Measurements from ENCODE around the gene TRPC3.
"Not testable (repeated sequence)": the region's sequence is repeated elsewhere in the genome, so short reads cannot be mapped to it uniquely, and the experiment has no call there.

TRPC3 gene

DNA sequence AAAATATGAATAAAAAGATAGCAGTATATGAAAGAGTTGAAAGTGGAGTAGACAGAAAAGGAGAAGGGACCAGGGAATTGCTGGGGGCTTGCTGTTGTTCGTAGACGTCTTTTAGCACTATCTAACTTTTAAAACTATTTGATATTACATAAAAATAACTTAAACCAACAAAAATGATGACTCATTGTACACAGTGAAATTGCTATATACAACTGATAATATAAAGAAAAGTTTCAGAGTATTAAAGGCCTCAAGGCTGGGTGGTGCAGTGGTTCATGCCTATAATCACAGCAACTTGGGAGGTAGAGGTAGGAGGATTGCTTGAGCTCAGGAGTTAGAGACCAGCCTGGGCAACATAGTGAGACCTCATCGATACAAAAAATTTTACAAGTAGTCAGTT lies 5.2 kb downstream of the TRPC3 start:
- no peak for DNase-seq

DNA sequence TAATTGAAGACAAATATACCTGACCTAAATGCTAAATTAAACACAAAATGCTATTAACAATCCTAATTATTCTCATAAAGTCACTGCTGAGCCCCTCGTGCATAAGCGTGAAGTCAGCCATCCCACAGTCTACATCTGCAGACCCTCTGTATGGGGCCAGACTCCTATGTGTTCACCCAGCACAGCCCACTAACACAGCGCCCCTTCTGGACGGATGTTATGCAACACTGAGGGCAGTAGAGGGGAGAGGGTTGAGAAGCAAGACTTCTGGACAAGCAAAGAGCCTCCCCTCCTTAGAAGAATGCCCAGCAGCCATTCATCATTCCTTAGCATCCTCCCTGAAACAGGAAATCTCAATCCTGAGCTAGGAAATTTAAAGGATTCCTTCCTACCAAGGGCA lies 7.9 kb downstream of the TRPC3 start:
- DNase-seq: peak; percentile 2

DNA sequence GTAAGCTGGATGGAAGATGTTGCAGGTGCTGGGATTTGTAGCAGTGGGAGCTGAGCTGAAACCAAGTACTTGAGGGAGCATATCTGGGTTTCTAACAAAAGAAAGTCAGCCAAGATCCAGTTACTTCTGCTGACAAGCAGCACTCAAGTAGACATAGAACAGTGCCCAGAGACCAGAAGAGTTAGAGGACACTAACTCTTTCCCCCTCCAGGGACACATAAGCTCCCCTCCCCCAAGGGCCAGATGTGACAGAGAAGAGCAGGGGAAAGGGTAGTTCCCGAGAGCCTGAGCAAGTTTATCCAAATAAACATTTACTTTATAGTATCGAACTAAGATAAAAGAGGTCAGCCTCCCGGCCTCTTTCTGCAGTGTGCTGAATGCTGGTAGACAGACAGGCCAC lies 12.2 kb downstream of the TRPC3 start:
- no peak for DNase-seq

DNA sequence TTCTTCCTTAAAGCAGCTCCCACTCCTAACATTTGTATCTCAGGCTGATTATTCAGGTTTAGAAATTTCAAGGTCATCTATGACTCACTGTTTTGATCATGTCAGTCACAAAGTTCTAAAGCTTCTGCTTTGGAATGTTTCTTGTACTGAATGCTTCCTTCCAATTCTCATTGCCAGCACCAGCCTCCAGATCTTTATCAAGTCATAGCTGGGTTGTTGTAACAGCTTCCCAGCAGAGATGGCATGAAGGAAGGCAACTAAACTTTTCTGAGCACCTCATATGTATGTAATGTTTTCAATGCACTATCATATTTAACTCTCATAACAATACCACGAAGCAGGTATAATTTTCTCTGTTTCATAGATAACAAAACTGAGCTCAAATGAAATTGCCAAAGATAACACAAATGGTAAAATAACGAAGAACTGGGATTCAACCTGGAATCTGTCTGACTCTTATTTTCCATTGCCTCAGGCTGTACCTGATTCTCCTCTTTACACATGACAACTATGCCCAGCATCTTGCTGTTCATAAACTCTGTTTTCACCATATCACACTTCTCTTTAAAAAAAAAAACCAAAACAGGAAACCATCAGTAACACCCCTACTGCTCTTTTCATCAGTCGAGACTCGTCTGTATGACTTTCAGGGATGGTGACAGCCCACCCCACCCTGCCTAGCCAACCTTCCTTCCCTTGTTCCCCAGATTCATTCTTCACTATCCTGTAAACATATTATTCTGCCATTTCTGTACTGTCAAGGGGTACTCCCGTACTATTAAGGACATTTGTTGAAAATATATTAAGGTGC lies 13.4 kb downstream of the TRPC3 start:
- peak; percentile 2 for DNase-seq

DNA sequence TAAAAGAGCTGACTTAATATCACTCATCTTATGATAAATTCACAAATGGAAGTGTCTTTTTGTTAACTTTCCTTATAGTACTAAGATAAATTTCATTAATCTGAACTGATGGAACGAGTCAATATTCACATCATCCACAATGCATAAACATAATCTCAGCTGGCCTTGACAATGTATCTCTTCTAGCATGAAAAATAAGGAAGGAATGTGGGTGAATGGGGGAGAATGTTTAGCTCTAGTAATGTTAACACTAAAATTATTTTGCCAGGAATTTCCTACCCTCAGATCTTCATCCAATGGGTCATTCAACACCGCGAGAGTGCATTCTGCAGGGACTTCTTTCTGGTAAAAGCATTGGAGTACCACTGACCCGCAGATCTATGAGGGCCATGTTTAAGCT lies 15.8 kb downstream of the TRPC3 start:
- DNase-seq: peak; percentile 13

DNA sequence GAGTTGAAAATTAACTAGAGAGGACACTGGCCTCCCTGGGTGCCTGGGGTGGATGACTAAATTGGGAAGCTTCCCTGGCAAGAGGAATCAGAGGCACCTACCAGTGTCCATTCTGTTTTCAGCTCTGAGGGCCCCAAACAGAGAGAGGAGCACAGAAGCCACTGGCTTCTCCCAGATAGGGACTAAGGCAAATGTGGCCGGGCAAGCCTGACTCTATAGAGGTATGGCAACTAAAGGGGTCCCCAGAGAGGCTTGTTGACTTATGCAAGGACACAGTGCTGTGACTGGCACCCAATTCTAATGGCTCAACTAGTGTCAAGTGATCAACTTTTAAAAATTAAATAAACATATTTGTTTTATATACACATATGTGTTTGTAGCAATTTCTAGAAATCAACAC lies 17.2 kb downstream of the TRPC3 start:
- DNase-seq: no peak

DNA sequence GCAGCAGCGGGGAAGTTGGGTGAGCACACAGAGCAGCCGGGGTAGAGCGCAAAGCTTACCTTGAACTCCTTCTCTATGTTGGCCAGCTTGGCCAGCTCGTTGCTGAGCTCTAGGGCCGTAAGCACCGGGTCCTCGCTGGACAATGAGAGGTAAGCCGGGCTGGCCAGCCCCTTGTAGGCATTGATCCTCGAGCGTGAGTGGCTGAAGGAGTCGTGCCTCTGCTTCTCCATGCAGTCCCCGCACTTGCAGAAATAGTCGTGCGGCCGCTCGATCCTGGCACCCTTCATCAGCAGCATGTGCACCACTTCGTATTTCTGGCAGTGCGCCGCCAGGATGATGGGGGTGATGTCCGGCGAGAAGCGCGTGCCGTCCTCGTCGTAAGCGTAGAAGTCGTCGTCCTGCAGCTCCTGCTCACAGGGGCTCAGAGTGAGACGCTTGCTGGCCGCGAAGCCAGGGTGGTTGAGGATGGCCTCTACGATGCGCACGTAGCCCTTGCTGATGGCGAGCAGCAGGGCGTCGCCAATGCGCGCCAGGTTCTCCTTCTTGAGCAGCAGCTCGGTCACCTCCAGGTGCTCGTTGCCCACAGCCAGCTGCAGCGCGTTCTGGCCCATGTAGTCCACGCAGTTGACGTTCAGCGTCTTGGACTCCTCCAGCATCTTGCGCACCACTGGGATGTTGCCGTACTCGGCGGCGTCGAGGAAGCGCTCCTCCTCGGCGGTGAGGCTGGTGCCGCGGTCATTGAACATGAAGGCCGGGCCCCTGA lies 19.5 kb downstream of the TRPC3 start:
- DNase-seq: no peak

DNA sequence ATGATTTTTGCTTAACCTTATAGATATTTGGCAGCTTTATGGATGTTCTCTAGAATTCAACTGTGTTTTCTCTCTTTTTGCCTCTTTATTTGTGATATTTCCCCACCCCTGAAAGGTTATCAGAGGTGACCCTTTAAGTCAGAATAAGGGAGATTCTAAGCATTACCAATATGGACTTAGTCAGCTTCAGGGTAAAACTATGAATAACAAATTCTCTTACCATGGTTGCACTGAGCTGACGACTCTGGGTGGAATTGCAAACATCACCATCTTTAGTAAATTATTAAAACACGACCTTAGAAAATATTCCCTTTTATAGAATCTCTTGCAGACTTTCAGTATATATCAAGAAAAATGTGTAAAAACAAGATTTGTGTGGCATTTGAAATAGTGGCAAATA lies 21.6 kb downstream of the TRPC3 start:
- no peak for DNase-seq

DNA sequence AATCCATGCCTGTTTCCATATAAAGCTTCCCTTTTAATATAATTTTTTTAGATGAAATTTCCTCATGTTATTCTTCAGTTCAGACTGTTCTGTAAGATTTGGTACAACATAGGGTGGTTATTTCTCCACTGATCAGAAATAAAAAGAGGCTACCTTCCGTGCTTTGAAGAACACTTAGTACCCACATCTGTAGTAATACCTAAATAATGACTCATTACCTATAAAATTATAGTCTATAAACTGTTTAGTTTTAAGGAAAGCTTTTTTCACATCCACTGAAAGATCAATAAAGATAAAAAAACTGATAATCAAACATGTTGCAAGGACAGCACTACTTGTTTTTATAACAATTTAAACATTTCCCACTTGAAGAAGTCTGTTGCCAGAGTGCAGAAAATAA lies 23.9 kb downstream of the TRPC3 start:
- DNase-seq: no peak

DNA sequence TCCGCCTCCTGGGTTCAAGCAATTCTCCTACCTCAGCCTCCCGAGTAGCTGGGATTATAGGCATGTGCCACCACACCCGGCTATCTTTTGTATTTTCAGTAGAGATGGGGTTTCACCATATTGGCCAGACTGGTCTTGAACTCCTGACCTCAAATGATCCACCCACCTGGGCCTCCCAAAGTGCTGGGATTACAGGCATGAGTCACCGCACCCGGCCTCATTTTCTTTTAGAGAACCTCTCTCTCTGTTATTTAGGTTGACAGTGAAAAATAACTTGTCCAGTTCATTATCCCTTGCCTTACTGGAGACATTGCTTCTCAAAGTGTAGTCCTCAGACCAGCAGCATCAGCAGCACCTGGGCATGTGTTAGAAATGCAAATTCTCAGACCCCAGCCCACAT lies 25.4 kb downstream of the TRPC3 start:
- DNase-seq: not testable (repeated sequence)

DNA sequence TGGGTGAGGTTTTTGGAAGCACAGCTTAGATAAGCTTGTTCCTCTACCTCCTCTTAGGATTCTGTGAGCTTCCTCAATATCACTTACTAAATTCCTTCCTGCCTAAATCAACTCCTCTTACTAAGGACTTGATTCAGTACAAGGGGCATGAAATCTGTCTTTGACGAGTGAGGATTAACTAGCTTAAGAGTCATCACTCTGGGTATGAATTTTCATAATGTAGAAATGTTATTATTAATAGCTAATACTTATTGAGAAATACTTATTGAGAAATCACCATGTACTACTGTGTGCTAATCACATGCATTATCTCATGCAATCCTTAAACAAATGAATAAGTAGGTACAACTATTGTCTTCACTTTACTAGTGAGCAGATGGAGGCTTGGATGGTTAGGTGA lies 28.6 kb downstream of the TRPC3 start:
- DNase-seq: no peak

DNA sequence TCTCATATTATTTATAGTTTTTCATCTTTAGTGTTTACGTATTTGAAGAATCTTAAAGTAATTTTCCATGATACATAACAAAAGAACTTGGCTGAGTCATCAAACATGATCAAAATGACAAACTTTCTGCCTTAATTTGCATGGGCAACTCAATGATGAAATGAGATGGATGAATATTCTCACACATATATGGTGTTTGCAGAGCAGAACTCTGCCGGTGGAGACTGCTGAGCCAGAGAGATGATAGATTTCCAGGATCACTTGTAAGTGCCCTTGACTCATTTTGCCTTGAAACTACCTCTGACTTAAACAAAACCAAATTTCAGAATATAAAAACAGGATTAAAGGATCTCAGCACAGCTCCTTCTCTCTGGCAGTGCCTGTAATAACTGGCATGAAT lies 38.2 kb downstream of the TRPC3 start:
- DNase-seq: peak; percentile 23

DNA sequence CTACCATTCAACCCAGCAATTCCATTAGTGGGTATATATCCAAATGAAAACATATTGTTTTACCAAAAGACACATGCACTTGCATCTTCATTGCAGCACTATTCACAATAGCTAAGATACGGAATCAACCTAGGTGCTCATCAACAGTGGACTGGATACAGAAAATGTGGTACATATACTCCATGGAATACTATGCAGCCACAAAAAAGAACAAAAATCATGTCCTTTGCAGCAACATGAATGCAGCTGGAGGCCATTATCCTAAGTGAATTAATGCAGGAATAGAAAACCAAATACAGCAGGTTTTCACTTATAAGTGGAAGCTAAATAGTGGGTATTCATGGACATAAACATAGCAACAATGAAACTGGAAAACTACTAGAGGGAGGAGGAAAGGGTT lies 43.5 kb downstream of the TRPC3 start:
- no peak for DNase-seq

DNA sequence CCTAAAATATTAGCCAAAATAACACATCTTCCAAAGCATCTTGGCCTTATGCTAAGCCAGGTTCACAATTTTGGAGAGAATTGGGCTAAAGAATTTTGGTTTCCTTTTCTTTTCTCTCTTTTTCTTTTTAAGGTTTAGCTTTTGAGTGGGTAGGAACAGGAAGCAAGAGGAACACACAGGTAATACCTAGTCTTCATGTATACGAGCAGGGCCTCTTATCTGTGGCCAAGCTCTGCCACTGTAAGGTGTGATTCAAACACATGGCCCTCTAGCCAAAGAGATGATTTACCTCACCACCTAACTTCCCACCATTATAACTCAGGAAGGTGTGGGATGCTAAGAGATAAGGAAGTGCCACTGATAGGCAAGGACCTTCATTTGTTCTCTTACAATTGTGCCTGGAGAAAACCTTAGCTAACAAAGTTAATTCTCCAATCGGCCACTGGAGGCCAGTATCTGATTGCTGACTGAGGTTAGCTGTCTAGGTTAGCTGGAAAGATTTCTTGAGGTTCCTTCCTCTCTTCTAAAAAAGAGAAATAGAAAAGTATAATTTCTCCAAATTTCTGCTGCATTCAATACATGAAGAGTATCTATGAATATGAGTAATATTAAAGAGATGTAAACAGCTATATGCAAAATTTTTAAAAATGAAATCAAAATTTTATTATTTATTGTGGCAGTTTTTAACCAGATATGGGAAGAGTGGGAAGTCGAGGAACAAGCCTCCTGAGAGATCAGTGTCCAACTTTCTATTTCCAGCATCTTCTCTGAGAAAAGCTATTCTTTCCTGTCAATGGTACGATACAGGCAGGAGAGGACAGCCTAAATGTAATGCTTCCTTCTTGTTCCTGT lies 51.5 kb downstream of the TRPC3 start:
- DNase-seq: peak; percentile 52

DNA sequence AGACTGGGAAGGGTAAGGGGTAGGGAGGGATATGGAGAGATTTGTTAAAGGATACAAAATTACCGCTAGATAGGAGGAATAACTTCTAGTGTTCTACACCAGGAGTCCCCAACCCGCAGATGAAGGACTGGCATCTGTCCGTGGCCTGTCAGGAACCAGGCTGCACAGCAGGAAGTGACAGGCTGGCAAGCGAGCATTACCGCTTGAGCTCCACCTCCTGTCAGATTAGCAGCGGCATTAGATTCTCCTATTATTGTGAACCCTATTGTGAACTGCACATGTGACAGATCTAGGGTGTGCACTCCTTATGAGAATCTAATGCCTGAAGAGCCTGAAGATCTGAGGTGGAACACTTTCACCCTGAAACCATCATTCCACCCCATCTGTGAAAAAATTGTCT lies 53.7 kb downstream of the TRPC3 start:
- no peak for DNase-seq

DNA sequence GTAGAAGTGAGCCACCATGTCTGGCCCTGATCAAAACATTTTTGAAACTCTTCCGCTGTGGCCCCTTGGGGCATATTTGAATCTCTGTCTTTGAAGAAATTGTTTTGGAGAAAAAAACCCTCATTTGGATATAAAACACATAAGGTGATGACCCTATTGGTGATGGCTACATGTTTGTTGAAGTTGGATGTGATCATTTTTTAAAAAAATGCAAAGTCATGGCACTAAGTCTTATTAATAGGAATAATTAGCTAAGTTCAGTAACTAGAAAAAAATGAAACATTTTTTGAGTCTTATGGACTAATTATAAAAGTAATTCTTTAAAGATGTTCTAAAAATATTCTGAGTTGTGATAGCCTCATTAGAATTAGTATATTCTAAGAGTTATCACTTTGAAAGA lies 63.7 kb downstream of the TRPC3 start:
- DNase-seq: no peak

DNA sequence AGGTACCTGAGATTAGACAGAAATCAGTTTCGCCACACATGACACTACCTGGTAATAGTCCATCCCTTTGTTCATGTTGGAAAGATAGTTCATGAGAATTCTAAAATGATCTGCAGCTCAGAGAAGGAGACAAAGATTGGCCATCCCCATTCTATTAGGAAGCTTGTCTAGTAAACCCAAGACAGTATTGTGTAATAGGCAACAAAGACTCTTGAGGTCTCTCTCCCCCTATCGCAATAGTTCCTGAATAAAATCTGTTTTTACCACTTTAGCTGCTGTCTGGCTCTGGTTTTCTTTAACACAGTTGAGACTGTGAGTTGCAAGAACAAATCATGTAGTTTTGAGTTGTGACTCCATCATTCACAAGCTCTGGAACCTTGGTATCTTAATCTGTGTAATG lies 66.7 kb downstream of the TRPC3 start:
- DNase-seq: no peak

DNA sequence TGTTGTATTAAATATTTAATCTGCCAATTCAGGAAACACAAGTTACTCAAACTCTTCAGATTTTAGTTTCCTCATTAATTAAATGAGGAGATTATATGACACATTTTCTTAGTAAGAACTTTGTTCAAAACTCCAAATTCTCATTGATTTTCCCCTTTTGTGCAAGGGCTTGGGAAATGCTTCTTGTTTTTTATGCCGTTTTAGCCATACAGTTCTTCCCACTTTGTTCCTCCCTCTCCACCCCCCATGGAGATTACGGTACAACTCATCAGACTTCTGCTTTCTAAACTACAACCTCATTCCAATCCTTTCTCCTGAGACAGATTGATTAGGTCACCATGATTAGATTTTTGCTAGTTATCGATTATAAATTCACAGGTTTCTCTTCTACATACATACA lies 70.7 kb downstream of the TRPC3 start:
- no peak for DNase-seq

DNA sequence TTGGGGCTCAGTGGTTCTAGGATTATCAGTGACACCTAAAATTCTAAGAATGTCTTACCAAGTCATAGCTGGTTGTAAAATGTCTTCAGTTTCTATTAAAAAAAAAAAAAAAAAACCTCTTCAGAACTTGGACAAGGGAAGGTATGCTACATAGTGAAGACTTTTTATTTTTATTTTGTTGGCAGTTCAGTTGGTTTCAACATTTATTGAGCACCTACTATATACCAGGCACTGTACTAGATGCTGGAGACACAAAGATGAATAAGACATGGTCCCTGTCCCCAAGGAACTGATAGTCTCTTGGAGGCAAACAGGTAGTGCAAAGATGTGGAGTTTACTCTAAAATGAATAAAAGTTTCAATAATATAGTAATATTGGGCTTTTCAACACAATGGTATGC lies 72.7 kb downstream of the TRPC3 start:
- DNase-seq: no peak

DNA sequence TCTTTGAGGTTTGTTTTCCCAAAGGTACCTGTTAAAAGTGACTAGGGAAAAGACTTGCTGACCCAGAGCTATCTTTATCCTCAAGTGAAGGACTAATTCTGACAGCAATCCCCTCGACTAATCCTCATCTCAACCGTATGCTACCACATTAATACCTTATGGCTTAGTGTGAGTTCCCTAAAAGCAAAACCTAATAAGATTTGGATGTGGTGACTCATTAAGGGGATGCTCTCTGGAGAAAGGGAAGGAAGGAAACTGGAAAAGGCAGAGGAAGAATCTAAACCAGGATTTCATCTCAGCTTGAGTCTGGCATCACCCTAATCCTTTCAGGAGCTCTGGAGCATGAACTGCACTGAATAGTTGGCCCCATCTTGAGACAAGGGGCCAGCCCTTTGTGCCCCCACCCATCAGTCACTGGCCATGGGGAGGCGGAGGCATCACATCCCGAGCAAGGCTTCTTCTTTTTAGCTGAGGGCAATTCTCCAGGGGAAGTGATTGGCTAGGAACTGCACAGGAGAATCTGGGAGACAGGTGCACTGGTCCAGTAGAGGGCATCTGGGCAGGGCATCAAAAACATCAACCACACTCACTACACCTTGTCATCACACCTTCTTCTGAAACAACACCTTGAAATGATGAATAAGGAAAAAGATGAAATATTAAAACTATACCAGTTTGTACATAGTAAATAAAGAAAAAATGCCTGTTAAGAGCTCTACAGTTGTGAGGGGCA lies 74.7 kb downstream of the TRPC3 start:
- peak; percentile 42 for DNase-seq

DNA sequence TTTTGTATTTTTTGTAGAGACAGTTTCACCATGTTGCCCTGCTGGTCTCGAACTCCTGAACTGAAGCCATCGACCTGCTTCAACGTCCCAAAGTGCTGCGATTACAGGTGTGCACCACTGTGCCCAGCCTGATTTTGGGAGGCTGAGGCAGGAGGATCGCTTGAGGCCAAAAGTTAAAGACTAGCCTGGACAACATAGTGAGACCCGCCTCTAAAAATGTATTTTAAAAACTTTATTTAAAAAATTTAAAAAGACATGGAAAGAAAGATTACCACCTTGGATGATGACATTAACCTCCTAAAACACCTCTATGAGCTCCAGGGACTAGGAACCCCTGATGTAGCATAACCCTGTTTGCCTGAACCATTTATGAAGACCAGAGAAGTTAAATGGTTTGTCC lies 75.8 kb downstream of the TRPC3 start:
- DNase-seq: no peak

DNA sequence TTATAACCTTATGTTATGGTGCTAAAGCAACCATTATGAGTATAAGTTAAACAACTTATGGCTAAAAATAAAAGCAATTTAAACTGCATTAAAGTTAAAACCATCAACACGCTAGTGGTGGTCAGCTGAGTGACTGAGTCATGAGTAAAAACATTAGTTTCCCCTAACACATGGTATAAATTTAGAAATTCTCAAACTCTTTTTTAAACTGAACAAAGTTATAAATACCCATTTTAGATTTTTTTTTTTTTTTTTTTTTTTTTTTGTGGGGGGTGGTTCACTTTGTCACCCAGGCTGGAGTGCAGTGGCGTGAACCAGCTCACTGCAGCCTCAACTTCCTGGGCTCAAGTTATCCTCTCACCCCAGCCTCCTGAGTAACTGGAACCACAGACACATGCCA lies 76.2 kb downstream of the TRPC3 start:
- DNase-seq: peak; percentile 29

DNA sequence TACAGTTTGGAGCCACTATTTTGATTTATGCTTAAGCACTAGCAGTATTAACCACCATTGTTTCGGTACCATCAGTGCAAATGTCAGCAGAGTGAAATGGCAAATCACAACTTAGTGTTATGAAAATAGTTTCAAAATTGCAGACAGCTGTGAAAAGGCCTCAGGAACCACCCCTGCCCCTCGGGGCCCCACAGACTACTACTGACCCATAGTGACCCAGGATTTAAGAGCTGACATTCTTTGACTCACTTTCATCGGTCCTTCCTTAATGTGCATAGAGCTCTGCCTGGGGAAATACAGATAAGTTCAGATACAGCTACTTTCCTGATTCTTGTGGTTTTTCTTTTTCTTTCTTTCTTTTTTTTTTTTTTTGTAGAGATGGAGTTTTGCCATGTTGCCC lies 78.3 kb downstream of the TRPC3 start:
- DNase-seq: no peak
